K562 (cell line): ENCODE measurements around the gene MEGF9. TPM values are rescaled to one million over a fixed set of nuclear protein-coding genes. Genes with fewer than 3 reads are reported as not detected.

ENCODE experiments used
- CHD1 ChIP-seq: fragments of 200-600 bp; sonication (generic); IDR thresholded peaks from one replicate; pipeline ENCODE4 v1.6.1; 2012; ENCODE audit warnings: mild to moderate bottlenecking, moderate library complexity, low read length, inconsistent platforms
- FOXA1 ChIP-seq: fragments of 450-650 bp; IDR thresholded peaks from 2 replicates; pipeline ENCODE4 v1.6.1; 2016; ENCODE audit warnings: mild to moderate bottlenecking, borderline replicate concordance
- RCOR1 ChIP-seq, 2 experiments: IDR thresholded peaks; 2 replicates each; pipeline ENCODE4 v1.6.1; 2012; ENCODE audit warnings: low read depth in 2 of 2, low read length in 2 of 2, borderline replicate concordance in 1 of 2, improper control_type of control experiment in 1 of 2
- TAF9B ChIP-seq: fragments of 450-650 bp; IDR thresholded peaks from 2 replicates; pipeline ENCODE4 v1.6.1; 2018; ENCODE audit warnings: mild to moderate bottlenecking; ENCODE audit not compliant: partially characterized antibody
- ZBTB40 ChIP-seq, 2 experiments: fragments of 450-650 bp in 1 of 2; sonication (generic) in 1 of 2; formaldehyde crosslinking in 1 of 2; IDR thresholded peaks; 2 replicates each; pipeline versions ENCODE4 v1.7.1 to v1.9.0; 2016 to 2022; ENCODE audit warnings: inconsistent platforms in 1 of 2, mild to moderate bottlenecking in 1 of 2, missing genetic modification reagents in 1 of 2
- ZBTB8A ChIP-seq: fragments of 450-650 bp; IDR thresholded peaks from 2 replicates; pipeline ENCODE4 v1.6.1; 2018; ENCODE audit warnings: mild to moderate bottlenecking, moderate library complexity; ENCODE audit not compliant: partially characterized antibody
- ZNF165 ChIP-seq: fragments of 250-450 bp; sonication (Bioruptor Pico); IDR thresholded peaks from 2 replicates; pipeline ENCODE4 v1.4.0; 2020; ENCODE audit warnings: borderline replicate concordance
- ZNF316 ChIP-seq: fragments of 450-650 bp; IDR thresholded peaks from 2 replicates; pipeline ENCODE4 v1.6.1; 2016
- polyA plus RNA-seq, 8 experiments: library from polyadenylated mRNA; depleted of rRNA in 4 of 8; stranded (reverse) in 5 of 8; unstranded in 3 of 8; fragments of >200 nt; fragmentation: Nextera tagmentation in 2 of 8; fragmentation: Illumina TruSeq in 1 of 8; extraction: Ambion mirVana in 2 of 8; extraction: Trizol in 1 of 8; gene quantifications; 2 replicates each; pipeline versions ENCODE4 v1.2.1 to v1.2.3, GENCODE V29; 2011 to 2014; ENCODE audit warnings: inconsistent platforms in 1 of 8, missing spikeins in 1 of 8
- total RNA-seq, 7 experiments: library from RNA; depleted of rRNA in 6 of 7; stranded (reverse); fragments of >200 nt in 6 of 7; fragmentation: Illumina TruSeq in 2 of 7; extraction: Trizol in 2 of 7; gene quantifications; 2 replicates each; pipeline versions ENCODE4 v1.2.1 to v1.2.3, GENCODE V29; 2011 to 2021; ENCODE audit warnings: low replicate concordance in 1 of 7
- TF ChIP-seq, protein P1 (sequence below): fragments of 150-350 bp; conservative IDR thresholded peaks from 2 replicates; pipeline ENCODE4 v1.6.1; 2014; ENCODE audit warnings: low read length
- TF ChIP-seq, protein P2 (sequence below): fragments of 450-650 bp; IDR thresholded peaks from 2 replicates; pipeline ENCODE4 v1.6.1; 2018; ENCODE audit not compliant: partially characterized antibody

MEGF9 gene
- total and polyA plus RNA-seq, 9 of the 15 experiments (the other 6 are each of a cell fraction or from before 2014, with no cell fraction given): 2.1 to 6.2 (median 3.8) TPM

GRCh38 chr9:120677965-120678364 is 36.3 kb downstream of the MEGF9 start (continued):
- TF ChIP-seq ZBTB40 (IDR thresholded peaks at IDR 0.05) (no peak), ZBTB40 (CRISPR knock-in tag; IDR thresholded peaks at IDR 0.05) (no peak), CHD1 (no peak), TAF9B (no peak), FOXA1 (no peak), RCOR1 (IDR thresholded peaks at IDR 0.05; ENCODE audit: borderline replicate concordance in 1 of 2, low read depth in 2 of 2, low read length in 2 of 2) (no peak), ZNF316 (no peak), ZBTB8A (no peak), ZNF165 (no peak)
- TF ChIP-seq, protein P1, sequence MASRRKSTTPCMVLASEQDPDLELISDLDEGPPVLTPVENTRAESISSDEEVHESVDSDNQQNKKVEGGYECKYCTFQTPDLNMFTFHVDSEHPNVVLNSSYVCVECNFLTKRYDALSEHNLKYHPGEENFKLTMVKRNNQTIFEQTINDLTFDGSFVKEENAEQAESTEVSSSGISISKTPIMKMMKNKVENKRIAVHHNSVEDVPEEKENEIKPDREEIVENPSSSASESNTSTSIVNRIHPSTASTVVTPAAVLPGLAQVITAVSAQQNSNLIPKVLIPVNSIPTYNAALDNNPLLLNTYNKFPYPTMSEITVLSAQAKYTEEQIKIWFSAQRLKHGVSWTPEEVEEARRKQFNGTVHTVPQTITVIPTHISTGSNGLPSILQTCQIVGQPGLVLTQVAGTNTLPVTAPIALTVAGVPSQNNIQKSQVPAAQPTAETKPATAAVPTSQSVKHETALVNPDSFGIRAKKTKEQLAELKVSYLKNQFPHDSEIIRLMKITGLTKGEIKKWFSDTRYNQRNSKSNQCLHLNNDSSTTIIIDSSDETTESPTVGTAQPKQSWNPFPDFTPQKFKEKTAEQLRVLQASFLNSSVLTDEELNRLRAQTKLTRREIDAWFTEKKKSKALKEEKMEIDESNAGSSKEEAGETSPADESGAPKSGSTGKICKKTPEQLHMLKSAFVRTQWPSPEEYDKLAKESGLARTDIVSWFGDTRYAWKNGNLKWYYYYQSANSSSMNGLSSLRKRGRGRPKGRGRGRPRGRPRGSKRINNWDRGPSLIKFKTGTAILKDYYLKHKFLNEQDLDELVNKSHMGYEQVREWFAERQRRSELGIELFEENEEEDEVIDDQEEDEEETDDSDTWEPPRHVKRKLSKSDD: no peak
- TF ChIP-seq, protein P2, sequence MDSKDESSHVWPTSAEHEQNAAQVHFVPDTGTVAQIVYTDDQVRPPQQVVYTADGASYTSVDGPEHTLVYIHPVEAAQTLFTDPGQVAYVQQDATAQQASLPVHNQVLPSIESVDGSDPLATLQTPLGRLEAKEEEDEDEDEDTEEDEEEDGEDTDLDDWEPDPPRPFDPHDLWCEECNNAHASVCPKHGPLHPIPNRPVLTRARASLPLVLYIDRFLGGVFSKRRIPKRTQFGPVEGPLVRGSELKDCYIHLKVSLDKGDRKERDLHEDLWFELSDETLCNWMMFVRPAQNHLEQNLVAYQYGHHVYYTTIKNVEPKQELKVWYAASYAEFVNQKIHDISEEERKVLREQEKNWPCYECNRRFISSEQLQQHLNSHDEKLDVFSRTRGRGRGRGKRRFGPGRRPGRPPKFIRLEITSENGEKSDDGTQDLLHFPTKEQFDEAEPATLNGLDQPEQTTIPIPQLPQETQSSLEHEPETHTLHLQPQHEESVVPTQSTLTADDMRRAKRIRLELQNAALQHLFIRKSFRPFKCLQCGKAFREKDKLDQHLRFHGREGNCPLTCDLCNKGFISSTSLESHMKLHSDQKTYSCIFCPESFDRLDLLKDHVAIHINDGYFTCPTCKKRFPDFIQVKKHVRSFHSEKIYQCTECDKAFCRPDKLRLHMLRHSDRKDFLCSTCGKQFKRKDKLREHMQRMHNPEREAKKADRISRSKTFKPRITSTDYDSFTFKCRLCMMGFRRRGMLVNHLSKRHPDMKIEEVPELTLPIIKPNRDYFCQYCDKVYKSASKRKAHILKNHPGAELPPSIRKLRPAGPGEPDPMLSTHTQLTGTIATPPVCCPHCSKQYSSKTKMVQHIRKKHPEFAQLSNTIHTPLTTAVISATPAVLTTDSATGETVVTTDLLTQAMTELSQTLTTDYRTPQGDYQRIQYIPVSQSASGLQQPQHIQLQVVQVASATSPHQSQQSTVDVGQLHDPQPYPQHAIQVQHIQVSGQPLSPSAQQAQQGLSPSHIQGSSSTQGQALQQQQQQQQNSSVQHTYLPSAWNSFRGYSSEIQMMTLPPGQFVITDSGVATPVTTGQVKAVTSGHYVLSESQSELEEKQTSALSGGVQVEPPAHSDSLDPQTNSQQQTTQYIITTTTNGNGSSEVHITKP: no peak
